ENCODE results near the gene SHQ1.
"Not testable (repeated sequence)": the region's sequence is repeated elsewhere in the genome, so short reads cannot be mapped to it uniquely, and the experiment has no call there.

The SHQ1 gene

DNA sequence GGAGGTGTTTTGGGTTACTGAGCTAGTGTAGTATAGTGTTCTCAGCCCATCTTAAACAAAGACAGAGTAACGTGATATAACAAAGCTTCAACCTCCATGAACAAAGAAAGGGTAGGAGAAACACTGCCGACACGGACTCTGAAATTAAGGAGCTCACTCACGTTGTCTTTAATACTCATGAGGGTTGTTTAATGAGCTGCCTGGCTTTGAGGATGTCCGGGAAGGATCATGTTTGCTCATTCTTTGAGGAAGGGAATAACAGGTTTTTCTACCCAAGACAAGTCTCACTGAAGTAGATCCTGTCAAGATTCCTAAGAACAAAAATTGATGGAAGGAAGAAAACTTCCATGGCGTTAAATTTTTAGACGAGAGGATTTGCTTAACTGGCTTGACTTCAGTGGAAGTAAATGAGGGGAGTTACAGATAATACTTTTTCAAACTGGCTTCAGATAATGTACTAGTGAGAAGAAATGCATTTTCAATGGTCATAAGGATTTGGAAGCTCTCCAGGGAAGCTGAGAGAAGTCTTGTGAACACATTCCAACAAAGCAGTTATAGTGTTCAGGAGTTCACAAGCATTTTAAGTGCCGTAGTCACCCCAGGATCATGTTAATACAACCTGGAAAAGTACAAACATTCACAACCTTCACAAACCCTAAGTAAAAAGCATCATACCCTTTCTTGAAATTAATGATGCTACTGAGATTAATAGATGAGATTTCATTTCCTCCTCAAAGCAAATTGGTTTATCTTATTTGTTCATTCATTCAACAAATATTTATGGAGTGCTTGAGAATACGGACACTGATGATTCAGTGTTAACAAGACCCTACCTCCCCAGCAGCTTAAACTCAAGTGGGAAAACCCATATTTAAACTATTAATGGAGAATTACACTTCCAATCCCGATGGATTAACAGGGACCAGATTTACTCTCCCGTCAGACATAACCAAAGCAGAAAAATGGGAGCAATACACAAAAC, 101.5 kb downstream of the SHQ1 start:
- H3K4me3 ChIP-seq (ENCODE audit: low read depth, low read length) = no peak overlapping the region
- TF ChIP-seq, protein P1, sequence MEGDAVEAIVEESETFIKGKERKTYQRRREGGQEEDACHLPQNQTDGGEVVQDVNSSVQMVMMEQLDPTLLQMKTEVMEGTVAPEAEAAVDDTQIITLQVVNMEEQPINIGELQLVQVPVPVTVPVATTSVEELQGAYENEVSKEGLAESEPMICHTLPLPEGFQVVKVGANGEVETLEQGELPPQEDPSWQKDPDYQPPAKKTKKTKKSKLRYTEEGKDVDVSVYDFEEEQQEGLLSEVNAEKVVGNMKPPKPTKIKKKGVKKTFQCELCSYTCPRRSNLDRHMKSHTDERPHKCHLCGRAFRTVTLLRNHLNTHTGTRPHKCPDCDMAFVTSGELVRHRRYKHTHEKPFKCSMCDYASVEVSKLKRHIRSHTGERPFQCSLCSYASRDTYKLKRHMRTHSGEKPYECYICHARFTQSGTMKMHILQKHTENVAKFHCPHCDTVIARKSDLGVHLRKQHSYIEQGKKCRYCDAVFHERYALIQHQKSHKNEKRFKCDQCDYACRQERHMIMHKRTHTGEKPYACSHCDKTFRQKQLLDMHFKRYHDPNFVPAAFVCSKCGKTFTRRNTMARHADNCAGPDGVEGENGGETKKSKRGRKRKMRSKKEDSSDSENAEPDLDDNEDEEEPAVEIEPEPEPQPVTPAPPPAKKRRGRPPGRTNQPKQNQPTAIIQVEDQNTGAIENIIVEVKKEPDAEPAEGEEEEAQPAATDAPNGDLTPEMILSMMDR (IDR thresholded peaks at IDR 0.05; ENCODE audit: low read depth, low read length, missing control alignments) = no peak
- no peak for DNase-seq (ENCODE audit: low read depth)

DNA sequence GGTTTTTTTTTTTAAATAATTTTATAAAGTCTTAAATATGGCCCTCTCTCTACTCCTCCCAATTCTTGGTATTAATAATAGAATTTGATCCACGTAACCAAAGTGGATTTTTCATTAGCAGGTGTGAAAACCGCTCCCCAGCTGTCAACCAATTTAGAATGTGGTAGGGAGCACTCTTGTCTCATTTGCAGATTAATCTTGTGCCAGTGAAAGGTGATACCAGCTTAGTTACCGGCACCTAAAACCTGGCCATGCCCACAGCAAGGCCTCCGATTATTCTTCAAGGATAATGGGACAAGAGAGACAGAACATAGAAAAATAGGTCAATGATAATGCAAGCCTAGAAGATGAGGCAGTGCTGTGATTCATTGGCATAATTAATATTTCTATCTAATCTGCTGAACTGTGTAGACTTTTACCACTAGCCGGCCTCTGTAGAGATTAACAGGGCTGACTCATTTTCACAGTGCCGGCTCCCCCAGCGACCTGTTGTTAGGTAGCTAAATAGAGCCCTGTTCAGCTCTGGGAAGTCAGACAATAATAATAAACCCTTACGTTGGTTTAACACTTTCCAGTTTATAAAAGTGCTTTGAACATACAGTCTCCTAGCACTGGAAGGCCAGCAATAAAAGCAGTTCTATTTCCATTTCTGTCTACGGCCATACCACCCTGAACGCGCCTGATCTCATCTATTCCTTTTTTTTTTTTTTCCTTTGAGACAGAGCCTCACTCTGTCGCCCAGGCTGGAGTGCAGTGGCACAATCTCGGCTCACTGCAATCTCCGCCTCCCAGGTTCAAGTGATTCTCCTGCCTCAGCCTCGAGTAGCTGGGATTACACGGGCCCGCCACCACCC, 102.9 kb downstream of the SHQ1 start:
- no peak for DNase-seq (ENCODE audit: low read depth)
- no peak overlapping the region for H3K4me3 ChIP-seq (ENCODE audit: low read depth, low read length)
- TF ChIP-seq, protein P1 (IDR thresholded peaks at IDR 0.05; ENCODE audit: low read depth, low read length, missing control alignments) = no peak

DNA sequence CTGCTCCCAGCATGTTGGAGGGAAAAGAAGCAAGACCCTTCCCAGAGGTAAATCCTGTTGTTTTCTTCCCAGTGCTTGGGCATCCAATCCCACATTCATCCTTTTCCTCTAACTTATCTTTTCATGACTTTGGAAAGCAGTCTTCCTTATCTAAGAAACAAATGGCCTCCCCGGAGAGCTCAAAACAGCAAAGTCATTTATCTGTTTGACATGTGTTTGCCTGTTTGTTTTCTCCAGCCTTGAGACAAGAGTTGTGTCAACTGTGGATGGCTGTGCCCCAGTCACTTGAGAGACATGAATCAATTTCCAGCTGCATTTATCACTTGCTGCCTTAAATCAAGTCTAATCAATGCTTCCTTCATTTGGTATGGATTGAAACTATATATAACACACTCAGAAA, 103.9 kb downstream of the SHQ1 start:
- TF ChIP-seq, protein P1 (IDR thresholded peaks at IDR 0.05; ENCODE audit: low read depth, low read length, missing control alignments) = no peak
- no peak overlapping the region for H3K4me3 ChIP-seq (ENCODE audit: low read depth, low read length)
- no peak for DNase-seq (ENCODE audit: low read depth)

DNA sequence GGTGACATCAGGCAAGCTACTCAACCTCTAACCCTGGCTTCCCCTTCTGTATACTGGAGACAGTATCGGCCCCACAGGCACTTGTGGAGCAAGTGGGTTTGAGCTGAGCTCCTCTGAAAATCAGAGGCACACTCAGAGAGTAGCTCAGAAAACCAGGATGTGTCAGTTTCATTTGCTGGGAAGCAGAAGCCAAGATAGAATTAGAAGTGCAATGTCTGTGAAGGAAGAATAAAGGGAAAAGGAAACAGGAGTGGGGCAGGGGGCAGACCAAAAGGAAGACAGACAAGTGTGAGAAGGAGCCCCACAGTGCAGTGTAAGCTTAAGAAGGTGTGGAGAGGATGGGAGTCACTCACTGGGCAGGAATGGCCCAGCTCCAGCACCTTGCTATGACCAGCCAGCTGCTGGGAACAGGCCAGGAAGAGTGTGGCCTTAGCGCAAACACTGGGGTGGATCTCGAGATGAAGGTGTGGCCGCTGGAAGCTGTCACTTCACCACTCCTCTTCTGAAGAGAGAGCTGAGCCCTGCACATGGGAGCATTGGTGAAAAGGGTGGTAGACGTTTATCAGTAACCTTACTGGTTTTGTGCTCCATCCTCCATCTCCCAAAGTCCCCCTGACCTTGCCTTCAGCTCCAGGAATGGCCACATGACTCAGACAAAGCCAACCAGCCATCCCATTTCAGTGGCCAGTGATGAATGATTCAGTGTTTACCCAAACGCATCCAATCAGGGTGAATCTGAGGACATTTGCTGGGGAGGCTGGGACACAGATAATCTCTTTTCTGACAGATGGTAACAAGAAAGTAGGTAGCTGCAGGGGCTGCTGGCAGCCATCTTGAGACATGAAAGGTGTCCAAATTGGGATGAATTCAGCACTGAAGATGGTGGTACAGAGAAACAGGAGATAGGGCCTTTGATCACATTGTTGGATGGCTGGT, 108.4 kb downstream of the SHQ1 start:
- TF ChIP-seq, protein P1 (IDR thresholded peaks at IDR 0.05; ENCODE audit: low read depth, low read length, missing control alignments) = no peak
- no peak for DNase-seq (ENCODE audit: low read depth)

DNA sequence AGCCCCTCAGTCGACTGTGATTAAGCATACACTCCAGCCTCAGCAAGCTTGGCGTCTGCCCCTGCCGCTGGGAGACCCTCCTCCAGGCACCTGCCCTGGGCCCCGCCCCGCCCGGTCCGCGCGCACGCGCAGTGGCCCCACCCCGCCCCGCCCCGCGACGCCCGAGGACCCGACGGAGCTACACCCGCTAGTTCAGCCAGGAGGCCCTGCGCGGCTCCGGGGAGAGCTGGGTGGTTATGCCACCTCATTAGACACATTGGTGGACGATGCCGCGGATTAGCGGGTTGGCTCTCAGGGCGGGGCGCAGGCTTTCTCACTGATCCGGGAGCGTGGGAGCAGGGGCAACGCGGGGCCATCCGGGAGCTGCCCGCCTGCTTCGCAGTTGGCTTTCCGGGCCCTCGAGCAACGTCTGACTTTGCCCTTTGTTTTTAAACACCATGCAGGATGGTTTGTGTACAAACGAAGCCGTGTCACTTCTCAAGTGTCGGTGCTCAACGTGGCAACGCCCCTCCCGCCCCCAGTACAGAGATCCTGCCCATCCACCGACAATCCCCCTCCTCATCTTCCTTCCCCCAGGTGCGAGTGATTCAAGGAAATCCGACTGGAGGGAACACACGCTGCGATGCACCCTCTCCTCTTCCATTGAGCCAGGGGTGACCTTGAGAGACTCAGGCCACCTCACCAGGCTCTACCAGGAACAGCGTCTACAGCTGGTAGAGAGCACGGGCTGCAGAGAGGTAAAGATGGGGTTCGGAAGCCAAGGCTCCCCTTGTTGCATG, 109.3 kb downstream of the SHQ1 start:
- H3K4me3 ChIP-seq (ENCODE audit: low read depth, low read length) = no peak overlapping the region; the same call in 1 of the 2 replicates
- TF ChIP-seq, protein P1 (IDR thresholded peaks at IDR 0.05; ENCODE audit: low read depth, low read length, missing control alignments) = no peak
- DNase-seq (ENCODE audit: low read depth) = no peak

More for the DNA sequence above, 108.4 kb downstream of the SHQ1 start:
- H3K4me3 ChIP-seq (ENCODE audit: low read depth, low read length) = no peak overlapping the region

DNA sequence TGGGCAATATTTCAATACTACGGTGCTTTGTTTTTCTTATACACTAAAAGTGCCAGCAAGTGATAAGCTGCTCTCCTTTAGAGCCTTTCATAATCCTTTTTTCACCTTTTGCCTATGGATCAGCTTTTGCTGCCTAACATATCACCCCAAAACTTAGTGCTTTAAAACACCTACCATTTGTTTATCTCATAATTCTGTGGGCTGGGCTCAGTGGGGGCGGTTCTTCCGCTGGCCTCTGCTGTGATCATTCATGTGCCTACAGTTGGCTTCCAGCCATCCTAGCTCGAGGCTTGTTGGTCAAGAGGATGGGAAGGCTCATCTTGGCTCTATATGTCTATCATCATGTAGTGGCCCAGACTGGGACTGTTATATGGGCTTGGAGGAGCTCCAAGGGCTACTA, 113.2 kb downstream of the SHQ1 start:
- H3K4me3 ChIP-seq (ENCODE audit: low read depth, low read length); DNase-seq (ENCODE audit: low read depth): not testable (repeated sequence)
